Natural killer cell (primary cell): Measurements from ENCODE around the gene PXDN. TPM values are rescaled to one million over a fixed set of nuclear protein-coding genes. Genes with fewer than 3 reads are reported as not detected.

Experiments
- ATAC-seq, 3 donors: fragments of 150-1000 bp in 2 of 3; fragments of 200-7000 bp in 1 of 3; cut with Tn5 transposase; 1 replicate in 1 of 3; 2 replicates in 2 of 3; pipeline ENCODE4 v1.10.0; 2021; ENCODE audit warnings: mild to moderate bottlenecking in 2 of 3, moderate library complexity in 2 of 3
- DNase-seq, 2 donors: peaks; one replicate each; pipeline versions ENCODE4 v3.0.0 to v3.0.0-alpha.2; 2013 to 2021; ENCODE audit warnings: mixed read lengths in 1 of 2
- H3K27ac ChIP-seq: one replicate; pipeline ENCODE4 v1.5.1; 2013; ENCODE audit warnings: mild to moderate bottlenecking, low read length
- H3K27me3 ChIP-seq: one replicate; pipeline ENCODE4 v1.6.1; 2013; ENCODE audit warnings: low read length; ENCODE audit not compliant: control insufficient read depth, insufficient read depth
- H3K36me3 ChIP-seq: one replicate; pipeline ENCODE4 v1.6.1; 2013; ENCODE audit warnings: low read length; ENCODE audit not compliant: control insufficient read depth, insufficient read depth
- H3K4me1 ChIP-seq: one replicate; pipeline ENCODE4 v1.6.1; 2013; ENCODE audit warnings: low read length; ENCODE audit not compliant: control insufficient read depth, insufficient read depth
- H3K4me3 ChIP-seq: one replicate; pipeline ENCODE4 v1.5.1; 2013; ENCODE audit warnings: low read length
- H3K9me3 ChIP-seq: one replicate; pipeline ENCODE4 v1.6.1; 2013; ENCODE audit warnings: low read length; ENCODE audit not compliant: control insufficient read depth, insufficient read depth
- H3K27ac Mint-ChIP-seq, 2 donors: one replicate each; pipeline ENCODE4 v1.8.0; 2022; ENCODE audit warnings: mild to moderate bottlenecking in 2 of 2, mixed read lengths in 2 of 2, moderate library complexity in 1 of 2
- H3K27me3 Mint-ChIP-seq, 2 donors: one replicate each; pipeline ENCODE4 v1.8.0; 2022; ENCODE audit warnings: low read depth in 2 of 2, mixed read lengths in 2 of 2
- H3K36me3 Mint-ChIP-seq: one replicate; pipeline ENCODE4 v1.8.0; 2022; ENCODE audit warnings: mixed read lengths
- H3K4me1 Mint-ChIP-seq, 2 donors: one replicate each; pipeline ENCODE4 v1.8.0; 2022; ENCODE audit warnings: mixed read lengths in 2 of 2
- H3K4me3 Mint-ChIP-seq: one replicate; pipeline ENCODE4 v1.8.0; 2022; ENCODE audit warnings: mild to moderate bottlenecking, moderate library complexity, mixed read lengths
- H3K9me3 Mint-ChIP-seq, 2 donors: one replicate each; pipeline ENCODE4 v1.8.0; 2022; ENCODE audit warnings: mixed read lengths in 2 of 2
- WGBS: methylation state at CpG from one replicate; pipeline ENCODE4 v1.1.7; 2013; ENCODE audit warnings: missing lambda C conversion rate; ENCODE audit not compliant: insufficient coverage; 5-methylcytosine and 5-hydroxymethylcytosine counted together
- intact Hi-C: fragments of 100-400 bp; cut with micrococcal nuclease; formaldehyde crosslinking; loops from one replicate; pipeline ENCODE4 v1.14.2; 2022
- total RNA-seq, 4 donors: library from RNA; stranded (reverse); fragments of 120-200 nt in 1 of 4; gene quantifications; one replicate each; pipeline versions ENCODE4 v1.2.3 to v1.2.4, GENCODE V29; 2013 to 2022
- TF ChIP-seq, protein P1 (sequence below): fragments of 200-600 bp; IDR thresholded peaks from one replicate; pipeline ENCODE4 v1.8.0; 2022; ENCODE audit warnings: antibody characterized with exemption

PXDN gene
- total RNA-seq, 3 donors from 2014 or later (not counting 1 experiment from before 2014, with no cell fraction given) = 2.1 to 3.7 (median 2.5) TPM

DNA sequence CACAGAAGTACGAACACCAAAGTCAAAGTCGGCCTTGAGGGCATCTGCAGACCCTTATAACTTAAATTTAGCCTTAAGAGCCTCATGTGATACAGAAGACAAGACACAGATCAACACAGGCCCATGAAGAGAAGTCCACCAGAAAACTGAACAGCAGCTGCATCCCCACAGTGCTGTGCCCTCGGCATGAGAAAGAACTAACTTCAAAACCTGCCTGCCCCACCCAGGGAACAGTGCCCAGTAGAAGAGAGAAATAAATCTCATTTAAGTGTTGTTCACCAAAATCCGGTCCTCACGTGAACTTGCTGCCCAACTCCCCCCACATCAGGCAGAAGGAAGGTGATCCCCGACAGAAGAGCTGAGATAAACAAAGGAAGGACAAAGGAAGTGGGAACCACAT lies 73.7 kb downstream of the PXDN start:
- H3K4me1 ChIP-seq = no peaks in the 10 kb centered on the region
- H3K4me1 Mint-ChIP-seq = no peaks in the 10 kb centered on the region
- H3K27ac Mint-ChIP-seq = no peak overlapping the region
- TF ChIP-seq, protein P1, sequence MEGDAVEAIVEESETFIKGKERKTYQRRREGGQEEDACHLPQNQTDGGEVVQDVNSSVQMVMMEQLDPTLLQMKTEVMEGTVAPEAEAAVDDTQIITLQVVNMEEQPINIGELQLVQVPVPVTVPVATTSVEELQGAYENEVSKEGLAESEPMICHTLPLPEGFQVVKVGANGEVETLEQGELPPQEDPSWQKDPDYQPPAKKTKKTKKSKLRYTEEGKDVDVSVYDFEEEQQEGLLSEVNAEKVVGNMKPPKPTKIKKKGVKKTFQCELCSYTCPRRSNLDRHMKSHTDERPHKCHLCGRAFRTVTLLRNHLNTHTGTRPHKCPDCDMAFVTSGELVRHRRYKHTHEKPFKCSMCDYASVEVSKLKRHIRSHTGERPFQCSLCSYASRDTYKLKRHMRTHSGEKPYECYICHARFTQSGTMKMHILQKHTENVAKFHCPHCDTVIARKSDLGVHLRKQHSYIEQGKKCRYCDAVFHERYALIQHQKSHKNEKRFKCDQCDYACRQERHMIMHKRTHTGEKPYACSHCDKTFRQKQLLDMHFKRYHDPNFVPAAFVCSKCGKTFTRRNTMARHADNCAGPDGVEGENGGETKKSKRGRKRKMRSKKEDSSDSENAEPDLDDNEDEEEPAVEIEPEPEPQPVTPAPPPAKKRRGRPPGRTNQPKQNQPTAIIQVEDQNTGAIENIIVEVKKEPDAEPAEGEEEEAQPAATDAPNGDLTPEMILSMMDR = no peak
- intact Hi-C loops = no loop called here
- no peaks in the 10 kb centered on the region for H3K9me3 ChIP-seq
- ATAC-seq (no peak), DNase-seq (no peak)
- H3K4me3 Mint-ChIP-seq = no peak overlapping the region
- no peak overlapping the region for H3K4me3 ChIP-seq
- no peaks in the 10 kb centered on the region for H3K9me3 Mint-ChIP-seq
- no peaks in the 10 kb centered on the region for H3K27me3 ChIP-seq
- no peaks in the 10 kb centered on the region for H3K36me3 ChIP-seq
- 73% methylated on average over 6 of the region's 6 CpGs for whole genome bisulfite sequencing
- no peaks in the 10 kb centered on the region for H3K36me3 Mint-ChIP-seq
- no peaks in the 10 kb centered on the region for H3K27me3 Mint-ChIP-seq
- H3K27ac ChIP-seq = no peak overlapping the region

GRCh38 chr2:1665761-1666505 lies 78.4 kb downstream of the PXDN start:
- H3K4me1 Mint-ChIP-seq = no peaks in the 10 kb centered on the region
- no peaks in the 10 kb centered on the region for H3K9me3 ChIP-seq
- no peaks in the 10 kb centered on the region for H3K36me3 ChIP-seq
- H3K27me3 ChIP-seq = no peaks in the 10 kb centered on the region
- H3K4me3 ChIP-seq = no peak overlapping the region
- no peak overlapping the region for H3K27ac ChIP-seq
- DNase-seq (no peak), ATAC-seq (peak in 1 of 3 donors; percentile 12)
- no peak overlapping the region for H3K27ac Mint-ChIP-seq
- intact Hi-C loops = no loop called here
- TF ChIP-seq, protein P1 = no peak
- no peaks in the 10 kb centered on the region for H3K36me3 Mint-ChIP-seq
- no peaks in the 10 kb centered on the region for H3K4me1 ChIP-seq
- no peaks in the 10 kb centered on the region for H3K9me3 Mint-ChIP-seq
- 95% methylated on average over 29 of the region's 29 CpGs for WGBS
- H3K27me3 Mint-ChIP-seq = no peaks in the 10 kb centered on the region
- H3K4me3 Mint-ChIP-seq = no peak overlapping the region

DNA sequence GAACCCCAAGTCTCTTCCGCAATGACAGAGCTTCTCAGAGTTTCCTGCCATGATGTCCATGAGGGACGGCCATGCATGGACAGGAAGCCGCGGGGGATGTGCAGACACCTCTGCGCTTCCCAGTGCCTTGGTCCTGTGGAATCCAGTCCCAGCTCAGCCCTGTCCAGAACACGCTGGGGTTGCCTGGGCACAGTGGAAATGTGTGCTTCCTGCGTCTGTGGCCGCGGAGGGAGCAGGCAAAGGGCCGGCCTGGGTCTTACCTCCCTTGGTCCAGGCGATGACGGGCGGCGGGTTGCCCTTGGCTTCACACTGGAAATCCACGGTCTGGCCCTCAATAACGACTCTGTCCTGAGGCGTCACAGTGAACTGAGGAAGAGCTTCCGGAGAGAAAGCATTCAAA lies 79.6 kb downstream of the PXDN start:
- Histone ChIP-seq H3K27ac (no peak overlapping the region), H3K9me3 (no peaks in the 10 kb centered on the region), H3K36me3 (no peaks in the 10 kb centered on the region), H3K27me3 (no peaks in the 10 kb centered on the region), H3K4me1 (no peaks in the 10 kb centered on the region), H3K4me3 (no peak overlapping the region)
- Mint-ChIP-seq H3K9me3 (no peaks in the 10 kb centered on the region), H3K27me3 (no peaks in the 10 kb centered on the region), H3K36me3 (no peaks in the 10 kb centered on the region), H3K27ac (no peak overlapping the region), H3K4me3 (no peak overlapping the region), H3K4me1 (no peaks in the 10 kb centered on the region)
- WGBS = 94% methylated on average over 18 of the region's 18 CpGs
- TF ChIP-seq, protein P1 = no peak
- intact Hi-C loops = no loop called here
- ATAC-seq = no peak
- no peak for DNase-seq

- Histone ChIP-seq H3K4me3 (no peak overlapping the region), H3K27me3 (no peaks in the 10 kb centered on the region), H3K9me3 (no peaks in the 10 kb centered on the region), H3K27ac (no peak overlapping the region), H3K4me1 (no peaks in the 10 kb centered on the region), H3K36me3 (no peaks in the 10 kb centered on the region)
- TF ChIP-seq, protein P1 = no peak
- 90% methylated on average over 9 of the region's 9 CpGs for WGBS
- H3K27me3 Mint-ChIP-seq = no peaks in the 10 kb centered on the region
- ATAC-seq (no peak), DNase-seq (no peak)
- H3K36me3 Mint-ChIP-seq = no peaks in the 10 kb centered on the region
- no peak overlapping the region for H3K4me3 Mint-ChIP-seq
- no peak overlapping the region for H3K27ac Mint-ChIP-seq
- H3K9me3 Mint-ChIP-seq = no peaks in the 10 kb centered on the region
- no peaks in the 10 kb centered on the region for H3K4me1 Mint-ChIP-seq
- intact Hi-C loops = no loop called here
These were observed 80.2 kb downstream of the PXDN start for GRCh38 chr2:1664076-1664605.
